T-helper 22 cell (primary cell): ENCODE data around the gene RNF187.
"Not testable (repeated sequence)": the region's sequence is repeated elsewhere in the genome, so short reads cannot be mapped to it uniquely, and the experiment has no call there.

Experiments
- DNase-seq: peaks from one replicate; pipeline ENCODE4 v3.0.0-alpha.2; 2020; ENCODE audit warnings: low read depth

RNF187 gene

DNA sequence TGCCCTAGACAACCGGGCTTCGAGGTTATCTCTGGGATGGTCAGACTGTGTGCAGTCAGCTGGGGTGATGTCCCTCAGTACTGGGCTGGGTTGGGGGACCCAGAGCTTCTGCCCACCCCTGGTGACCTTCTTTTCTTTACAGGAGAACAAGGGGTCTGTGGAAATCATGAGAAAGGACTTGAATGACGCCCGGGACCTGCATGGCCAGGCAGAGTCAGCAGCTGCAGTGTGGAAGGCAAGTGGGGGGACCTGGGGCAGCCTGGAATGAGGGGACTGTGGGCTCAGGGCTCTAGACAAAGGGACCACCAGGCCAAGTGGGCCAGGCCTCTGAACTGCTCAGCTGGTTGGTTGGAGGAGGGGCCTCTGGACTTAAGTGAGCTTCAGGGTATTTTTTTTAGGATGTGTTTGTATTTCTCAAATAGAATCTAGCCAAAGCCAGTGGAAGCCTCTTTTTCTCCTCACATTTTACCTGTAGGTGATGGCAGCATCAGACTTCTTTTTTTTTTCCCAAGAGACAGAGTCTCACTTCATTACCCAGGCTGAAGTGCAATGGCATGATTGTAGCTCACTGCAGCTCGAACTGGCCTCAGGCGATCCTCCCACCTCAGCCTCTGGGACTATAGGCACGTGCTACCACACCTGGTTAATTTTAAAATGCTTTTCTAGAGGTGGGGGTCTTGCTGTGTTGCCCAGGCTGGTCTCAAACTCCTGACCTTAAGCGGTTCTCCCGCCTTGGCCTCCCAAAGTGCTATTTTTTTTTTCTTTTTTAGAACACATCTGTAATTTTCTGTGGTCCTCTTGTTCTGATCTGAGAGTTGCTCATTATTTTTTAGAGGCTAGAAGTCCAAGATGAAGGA, 1.9 kb downstream of the RNF187 start:
- no peak for DNase-seq

DNA sequence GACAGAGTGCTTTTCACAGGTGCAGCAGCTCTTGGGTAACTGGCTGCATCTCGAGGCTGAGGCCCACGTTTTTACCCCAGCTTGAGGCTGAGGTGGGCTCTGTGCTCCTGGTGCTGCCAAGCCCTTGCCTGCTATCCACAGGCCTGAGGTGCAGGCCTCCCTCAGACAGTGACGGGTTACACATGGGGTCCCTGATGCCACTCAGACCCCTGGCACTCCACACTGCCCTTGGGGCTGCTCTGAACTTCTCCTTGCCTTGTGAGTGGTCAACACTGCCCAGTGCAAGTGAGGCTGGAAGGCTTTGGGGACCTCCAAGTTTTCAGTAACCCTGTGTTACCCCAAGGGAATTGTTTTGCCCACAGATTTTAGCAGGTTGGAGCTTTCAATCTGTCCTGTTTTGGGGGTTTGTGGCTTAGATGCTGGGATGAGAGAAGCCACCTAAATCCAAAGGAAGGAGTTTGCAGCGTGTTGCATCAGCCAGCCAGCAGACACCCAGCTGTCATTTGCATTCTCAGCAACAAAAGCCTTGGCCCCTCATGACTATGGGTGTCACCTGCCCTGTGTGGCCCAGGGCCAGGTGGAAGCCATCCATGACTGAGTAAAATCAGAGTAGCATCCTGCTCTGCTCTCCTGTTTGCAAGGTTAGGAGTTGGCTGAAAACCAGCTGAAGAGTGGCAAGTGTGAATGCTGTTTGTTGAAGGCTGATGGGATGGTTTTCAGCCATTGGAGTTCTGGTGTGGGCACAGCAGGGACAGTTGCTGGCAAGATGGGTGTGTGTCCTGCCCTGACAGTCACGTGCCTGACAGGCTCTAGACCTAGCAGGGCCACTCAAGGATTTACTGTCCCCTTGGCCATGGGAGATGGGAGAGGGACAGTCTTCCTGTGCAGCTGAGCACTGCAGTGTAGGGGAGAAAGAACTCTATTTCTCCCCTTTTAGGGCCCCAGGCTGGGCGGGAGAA, 3.2 kb downstream of the RNF187 start:
- DNase-seq: no peak

DNA sequence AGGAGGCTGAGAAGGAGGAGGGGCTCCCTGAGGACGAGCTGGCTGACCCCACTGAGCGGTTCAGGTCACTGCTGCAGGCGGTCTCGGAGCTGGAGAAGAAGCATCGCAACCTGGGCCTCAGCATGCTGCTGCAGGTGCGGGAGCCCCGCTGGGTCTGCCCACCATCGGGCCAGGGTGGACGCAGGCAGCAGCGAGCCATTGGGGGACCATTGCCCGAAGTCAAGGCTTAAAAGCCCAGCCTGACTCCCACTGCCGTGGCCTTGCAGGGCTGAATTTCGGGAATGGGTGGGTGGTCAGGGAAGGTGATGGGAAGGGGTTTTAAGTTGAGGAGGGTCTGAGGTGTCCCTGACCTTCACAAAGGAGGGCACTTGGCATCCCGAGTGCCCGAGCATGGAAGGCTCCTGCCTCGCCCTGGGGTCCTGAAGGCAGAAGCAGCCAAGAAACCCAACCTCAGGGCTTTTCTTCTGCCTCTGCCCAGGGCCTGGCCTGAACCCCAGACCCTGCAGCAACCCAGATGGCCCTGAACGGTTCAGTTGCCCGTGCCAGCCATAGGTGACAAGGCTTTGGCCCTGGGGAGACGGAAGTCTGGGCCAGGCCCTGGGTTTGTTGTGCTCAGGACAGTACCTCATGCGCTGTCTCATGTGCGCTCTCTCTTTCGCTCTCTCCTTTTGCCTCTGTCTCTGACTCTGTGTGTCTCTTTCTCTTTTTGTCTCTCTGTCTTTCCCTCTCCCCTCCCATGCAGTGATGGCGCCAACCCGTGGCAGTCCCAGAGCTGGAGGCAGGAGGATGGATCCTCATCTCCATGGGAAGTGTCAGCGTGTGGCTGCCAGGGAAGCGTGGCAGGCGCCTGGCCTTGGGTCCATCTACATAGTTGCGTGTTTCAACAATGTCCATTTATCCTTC, 6.2 kb downstream of the RNF187 start:
- DNase-seq: no peak

DNA sequence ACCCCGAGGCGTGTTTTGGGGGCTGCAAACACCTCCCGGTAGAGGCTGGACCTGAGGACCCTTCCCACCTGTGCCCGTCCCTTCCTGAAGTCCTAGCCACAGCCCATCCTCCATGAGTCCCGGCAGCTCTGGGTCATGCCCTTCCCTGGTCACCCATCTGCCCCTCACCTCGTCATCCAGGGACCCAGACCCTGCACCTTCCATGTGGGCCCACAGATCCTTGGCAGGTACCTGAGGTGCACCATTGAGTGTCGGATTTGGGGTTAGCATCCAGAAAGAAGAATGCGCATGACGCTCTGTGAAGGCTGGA, 6.8 kb downstream of the RNF187 start:
- DNase-seq: no peak

DNA sequence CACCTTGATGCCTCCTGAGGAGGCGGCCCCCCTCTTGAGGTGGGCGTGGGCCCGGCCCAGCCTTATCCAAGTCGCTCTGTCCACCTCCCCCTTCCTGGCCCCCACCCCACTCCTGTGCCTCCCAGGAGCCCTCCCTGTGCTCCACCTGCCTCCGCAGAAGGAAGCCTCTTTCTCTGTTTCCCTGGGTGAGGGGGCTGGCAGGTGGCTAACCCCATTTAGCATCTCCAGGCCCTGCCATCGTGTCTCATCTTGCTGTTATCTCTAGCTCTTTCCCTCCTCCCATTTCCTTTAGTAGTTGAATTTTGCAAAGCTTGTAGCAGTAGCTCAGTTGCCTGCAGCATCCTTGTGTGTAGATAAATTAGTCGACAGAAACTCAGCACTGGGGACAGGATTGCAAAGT, 7.2 kb downstream of the RNF187 start:
- no peak for DNase-seq

DNA sequence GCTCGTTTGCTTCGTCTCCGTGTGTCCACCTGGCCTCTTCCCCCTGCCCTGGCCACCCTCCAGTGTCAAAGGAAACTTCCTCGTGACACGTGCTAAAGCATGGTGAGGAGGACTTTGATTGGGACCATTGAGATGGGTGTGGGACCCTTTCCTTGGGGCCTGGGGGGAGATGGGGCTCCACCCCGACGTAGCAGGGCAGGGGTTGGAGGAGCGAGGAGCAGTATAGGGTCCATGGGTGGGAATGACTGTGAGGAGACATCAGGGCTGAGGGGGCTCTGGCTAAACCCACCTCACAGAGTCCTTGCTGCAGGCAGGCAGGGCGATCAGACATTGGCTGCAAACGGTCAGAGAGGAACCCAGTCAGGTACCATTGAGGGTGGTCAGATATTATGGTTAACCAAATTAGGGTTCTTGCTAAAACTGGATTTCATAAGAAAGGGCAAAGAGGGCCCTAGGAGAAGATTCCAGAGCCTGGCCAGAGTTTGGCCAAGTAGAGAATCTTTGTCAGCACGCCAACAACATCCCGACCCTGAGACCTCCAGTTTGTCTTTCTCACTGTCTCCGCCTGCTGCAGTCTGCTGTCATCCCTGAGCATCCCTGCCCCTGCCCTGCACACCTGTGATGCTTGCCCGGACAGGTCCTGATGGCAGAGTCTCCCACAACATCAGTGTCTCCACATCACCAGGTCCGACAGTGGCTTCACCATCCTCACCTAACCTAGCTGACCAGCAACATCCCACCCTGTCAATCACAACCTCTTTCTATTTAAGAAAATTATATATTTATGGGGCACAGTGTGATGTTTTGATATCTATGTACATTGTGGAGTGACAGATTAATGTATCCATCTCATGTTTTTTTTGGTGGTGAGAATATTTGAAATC, 8.0 kb downstream of the RNF187 start:
- DNase-seq: no peak

DNA sequence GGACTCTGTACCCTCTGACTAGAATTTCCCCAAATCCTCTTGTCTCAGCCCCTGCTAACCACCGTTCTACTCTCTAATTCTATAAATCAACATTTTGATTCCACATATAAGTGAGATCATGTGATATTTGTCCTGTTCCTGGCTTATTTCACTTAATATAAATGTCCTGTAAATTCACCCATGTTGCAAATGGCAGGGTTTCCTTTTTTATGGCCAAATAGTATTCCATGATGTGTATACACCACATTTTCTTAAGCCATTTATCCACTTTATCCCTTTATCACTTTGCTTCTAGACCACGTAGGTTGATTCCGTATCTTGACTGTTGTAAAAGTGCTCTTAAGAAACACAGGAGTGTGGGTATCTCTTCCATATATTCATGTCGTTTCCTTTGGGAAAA, 8.9 kb downstream of the RNF187 start:
- no peak for DNase-seq

DNA sequence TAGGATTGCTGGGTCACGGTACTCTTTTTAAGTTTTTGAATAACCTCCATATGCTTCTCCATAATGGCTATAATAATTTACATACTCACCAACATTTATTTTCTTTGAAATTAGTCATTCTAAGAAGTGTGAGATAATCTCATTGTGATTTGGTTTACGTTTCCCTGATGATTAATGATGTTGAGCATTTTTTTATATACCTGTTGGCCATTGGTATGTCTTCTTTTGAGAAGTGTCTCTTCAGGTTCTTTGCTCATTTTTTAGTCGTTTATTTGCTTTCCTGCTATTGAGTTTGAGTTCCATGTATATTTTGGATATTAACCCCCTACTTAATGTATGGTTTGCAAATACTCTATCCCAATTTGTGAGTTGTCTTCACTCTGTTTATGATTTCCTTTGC, 9.3 kb downstream of the RNF187 start:
- no peak for DNase-seq

DNA sequence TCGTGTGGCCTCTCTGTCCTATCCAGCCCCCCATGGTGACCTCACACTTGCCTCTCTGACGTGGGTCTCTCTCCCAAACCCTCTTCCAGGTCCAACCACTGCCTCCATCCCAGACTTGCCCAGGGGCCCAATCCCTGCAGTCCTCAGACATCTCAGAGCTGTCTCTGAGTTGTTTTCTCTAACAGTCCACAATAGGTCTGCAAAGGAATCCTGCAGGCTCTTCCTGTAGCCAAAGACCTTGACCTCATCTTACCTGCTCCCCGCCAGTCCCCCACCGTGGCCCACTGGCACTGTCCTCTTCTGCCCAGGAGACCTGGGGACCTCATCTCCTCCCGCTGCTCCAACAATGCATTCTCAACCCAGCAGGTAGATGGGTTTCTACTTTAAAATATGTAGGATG, 10.0 kb downstream of the RNF187 start:
- no peak for DNase-seq

DNA sequence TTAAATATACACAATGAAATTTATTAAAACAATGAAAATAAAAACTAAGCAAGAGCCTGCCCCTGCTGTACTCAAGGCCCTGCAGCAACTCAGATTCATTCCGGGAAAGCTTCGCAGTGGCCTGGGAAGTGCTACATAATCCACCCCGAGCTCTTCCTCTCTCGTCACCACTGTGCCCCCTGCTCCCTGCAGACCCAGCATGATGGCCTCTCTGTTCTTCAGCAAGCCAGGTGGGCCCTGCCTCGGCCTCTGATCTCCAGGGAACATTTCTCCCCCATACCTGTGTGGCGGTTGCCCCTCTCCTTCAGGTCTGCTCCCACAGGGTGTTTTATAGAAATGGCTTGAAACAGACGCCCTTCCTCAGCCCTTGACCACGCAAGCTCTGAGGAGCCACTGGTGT, 10.6 kb downstream of the RNF187 start:
- DNase-seq: no peak

DNA sequence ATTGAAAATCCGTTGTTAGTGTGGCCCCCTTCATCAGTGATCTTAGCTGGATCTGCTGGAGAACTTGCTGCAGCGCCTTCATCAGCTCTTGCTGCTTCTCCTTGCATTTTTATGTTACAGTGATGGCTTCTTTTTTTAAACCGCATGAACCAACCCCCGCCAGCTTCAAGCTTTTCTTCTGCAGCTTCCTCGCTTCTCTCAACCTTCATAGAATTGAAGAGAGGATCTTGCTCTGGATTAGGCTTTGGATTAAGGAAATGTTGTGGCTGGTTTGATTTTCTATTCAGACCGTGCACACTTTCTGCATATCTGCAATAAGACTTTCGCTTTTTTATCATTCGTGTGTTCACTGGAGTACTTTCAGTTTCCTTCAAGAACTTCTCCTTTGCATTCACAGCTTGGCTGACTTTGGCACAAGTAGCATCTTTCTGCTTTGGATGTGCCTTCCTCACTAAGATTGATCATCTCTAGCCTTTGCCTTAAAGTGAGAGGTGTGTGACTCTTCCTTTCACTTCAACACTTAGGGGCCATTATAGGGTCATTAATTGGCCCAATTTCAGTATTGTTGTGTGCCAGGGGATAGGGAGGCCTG, 13.1 kb downstream of the RNF187 start:
- DNase-seq: no peak

DNA sequence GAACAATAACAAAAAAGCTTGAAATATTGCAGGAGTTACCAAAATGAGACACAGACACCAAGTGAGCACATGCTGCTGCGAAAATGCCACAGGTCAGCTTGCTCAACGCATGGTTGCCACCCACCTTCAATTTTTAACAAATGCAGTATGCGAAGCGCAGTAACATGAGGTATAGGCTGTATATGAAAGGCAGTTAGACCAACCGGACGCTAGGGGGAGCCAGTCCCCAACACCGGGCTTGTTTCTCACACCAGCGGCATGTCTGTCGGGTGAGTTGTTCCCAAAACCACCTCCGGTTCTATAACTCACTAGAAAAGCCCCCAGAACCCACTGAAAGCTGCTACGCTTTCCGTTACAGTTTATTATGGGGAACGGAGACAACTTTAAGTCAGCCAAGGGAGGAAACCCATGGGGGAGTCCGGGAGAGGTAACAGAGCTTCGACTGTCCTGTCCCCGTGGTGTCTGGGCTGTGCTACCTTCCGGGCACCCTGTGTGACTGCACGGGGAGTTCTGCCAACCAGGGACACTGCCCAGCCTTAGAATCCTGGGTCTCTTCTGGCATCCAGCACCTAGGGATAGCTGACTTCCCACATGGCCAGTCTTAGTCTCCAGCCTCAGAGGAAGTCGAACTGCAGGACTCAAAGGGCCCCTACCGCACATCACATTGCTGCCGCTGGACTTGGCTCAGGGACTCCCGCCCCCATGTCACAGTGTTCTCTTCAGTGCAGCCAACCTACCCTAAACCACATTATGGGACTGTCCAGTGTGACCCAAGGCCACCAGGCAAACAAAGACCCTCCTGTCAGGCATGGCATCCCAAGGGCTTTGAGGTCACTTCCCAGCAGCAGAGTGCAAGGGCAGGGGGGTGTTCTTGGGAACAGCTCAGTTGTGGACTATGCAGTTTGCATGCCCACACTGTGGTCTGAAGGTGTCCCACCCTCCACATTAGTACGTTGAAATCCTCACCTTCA, 14.0 kb downstream of the RNF187 start:
- DNase-seq: peak; percentile 53

DNA sequence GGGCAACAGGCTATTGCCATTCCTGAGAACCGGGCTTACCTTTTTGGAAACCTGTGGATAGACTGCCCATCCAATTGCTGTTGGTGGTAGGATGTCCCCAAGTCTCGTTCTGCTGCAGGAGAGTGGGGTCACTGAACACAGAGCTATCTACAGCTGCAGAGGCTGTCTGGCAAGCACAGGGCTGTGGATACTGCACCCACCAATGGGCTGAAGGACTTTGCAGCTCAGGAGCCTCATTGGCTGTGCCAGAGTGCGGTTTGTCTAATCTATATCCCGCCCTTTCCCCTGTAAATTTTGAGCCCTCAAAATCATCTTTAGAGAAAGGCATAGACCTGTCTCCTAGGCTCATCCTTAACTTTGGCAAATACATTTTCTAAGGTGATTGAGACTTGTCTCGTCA, 15.3 kb downstream of the RNF187 start:
- DNase-seq: no peak

DNA sequence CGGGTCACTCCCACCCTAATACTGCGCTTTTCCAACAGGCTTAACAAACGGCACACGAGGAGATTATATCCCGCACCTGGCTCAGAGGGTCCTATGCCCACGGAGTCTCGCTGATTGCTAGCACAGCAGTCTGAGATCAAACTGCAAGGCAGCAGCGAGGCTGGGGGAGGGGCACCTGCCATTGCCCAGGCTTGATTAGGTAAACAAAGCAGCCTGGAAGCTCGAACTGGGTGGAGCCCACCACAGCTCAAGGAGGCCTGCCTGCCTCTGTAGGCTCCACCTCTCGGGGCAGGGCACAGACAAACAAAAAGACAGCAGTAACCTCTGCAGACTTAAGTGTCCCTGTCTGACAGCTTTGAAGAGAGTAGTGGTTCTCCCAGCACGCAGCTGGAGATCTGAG, 18.8 kb downstream of the RNF187 start:
- DNase-seq: not testable (repeated sequence)

DNA sequence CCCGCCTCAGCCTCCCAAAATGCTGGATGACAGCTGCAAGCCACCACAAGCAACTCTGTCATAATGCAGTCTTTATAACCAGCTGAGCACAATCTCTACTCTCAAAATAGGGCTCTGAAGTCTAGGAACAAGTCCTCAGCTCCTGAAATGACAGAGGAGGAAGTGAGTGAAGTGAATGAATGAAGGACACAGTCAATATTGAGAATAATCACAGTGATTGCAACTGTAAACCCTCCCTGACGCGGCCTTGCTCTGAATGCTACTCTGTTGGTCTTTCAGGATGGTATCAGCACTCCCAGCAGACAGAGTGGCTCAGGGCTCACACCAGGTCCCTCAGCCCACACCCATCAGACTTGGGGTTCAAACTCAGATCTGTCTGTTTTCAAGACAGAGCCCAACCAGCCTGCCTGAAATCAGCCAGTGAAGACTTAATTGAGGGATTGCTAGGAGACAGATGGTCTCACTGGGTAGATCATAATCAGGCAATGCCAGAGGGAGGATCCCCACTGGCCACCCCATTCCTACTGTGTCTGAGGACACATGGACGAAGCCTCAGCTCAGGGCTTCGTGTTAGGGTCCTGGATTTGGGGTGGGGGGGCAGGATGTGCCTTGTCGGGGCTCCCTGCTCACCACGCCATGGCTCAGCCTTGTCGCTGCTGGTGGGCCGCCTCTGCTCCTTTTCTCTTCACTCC, 20.9 kb downstream of the RNF187 start:
- no peak for DNase-seq

DNA sequence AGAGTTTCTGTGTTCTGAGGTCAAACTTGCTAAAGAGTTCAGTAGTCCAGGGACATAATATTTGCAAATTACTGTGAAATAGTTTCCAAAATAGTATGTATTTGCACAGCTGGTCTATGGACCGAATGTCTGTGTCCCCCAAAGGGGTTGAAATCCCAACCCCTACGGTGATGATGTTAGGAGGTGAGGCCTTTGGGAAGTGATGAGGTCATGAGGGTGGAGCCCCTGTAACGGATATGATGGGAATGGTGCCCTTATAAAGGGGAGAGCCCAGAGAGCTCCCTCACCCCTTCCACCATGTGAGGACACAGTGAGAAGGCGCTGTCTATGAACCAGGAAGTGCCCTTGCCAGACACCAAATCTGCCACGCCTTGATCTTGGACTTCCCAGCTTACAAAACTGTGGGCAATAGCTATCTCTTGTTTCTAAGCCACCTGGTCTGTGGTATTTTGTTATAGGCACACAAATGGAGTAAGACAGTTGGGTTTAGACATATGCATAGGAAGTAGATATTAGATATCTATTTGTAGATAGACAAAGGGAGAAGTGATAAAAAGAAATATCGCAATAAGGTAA, 21.7 kb downstream of the RNF187 start:
- no peak for DNase-seq

DNA sequence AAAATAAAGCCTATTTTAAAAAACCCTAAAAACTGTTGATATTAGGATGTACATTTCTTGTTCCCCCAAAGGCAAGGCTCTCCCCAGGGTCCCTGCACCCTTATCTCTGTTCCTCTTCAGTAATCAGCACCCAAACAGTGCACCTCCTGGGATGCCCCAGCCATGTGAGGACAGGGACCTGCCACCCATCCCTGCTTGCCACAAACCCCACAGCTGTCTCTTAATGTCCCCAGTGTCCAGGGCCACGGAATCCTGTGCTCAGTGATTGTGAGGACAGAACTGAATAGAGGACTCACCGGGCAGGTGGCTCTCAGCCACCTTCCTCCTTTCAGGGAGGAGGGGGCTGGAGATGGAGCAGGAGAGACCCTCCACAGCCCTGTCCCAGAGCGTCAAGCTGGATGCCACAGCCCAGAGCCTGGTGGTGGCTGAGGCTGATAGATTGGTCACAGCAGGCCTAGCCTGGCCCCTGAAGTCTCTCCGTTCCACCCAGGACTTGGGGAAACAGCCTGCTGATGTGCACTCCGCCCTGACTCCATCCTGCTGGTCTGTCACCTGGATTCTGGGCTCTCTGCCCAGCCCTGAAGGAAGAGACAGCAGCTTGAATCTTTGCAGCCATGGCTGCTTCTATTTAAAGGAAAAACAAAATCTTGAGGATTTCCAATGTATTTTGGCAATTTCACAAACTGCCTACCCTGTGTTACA, 23.1 kb downstream of the RNF187 start:
- no peak for DNase-seq

DNA sequence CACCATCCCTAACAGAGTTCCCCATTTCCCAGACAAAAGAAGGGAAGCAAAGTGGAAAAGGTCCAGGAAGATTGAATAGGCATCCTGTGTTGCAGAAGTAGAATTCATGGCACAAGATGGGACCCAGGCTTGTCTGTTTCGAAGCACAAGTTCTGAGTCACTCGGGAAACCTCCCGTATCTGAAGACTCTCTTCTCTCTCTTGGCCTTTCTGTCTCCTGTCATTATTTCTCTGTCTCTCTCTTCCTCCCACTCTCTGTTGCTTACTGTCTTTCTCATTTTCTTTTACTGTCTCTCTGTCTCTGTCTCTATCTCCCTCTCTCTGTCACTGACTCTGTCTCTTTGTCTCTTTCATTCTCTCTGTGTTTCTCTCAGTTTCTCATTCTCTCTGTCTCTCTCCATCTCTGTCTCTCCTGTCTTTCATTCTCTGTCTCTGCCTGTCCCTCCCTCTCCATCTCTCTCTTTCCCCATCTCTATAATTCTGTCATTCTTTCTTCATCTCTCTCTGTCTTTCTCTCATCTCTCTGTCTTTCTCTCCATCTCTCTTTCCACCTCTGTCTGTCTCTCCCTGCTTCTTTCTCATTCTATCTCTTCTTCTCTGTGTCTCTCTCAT, 23.7 kb downstream of the RNF187 start:
- no peak for DNase-seq
